Fibroblast of skin of scalp (primary cell): Measurements from ENCODE around the gene UBE2O.

Experiments
- DNase-seq: peaks from one replicate; pipeline ENCODE4 v3.0.0-alpha.2; 2013

The UBE2O gene

DNA sequence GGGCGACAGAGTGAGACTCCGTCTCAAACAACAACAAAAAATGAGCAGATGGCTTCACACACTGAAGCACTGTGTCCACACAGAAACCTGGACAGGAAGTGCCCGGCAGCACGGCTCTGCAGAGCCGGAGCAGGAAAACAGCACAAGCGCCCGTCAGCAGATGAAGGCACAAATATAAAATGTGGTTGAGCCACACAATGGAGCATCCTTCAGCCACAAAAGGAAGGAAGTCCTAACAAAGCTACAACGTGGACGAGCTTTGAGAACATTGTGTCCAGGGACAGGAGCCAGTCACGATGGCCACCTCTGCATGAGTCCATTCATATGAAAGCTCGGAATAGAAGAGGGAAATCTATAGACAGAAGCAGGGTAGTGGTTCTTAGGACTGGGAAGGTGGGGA, 32.6 kb upstream of the UBE2O start:
- no peak for DNase-seq

DNA sequence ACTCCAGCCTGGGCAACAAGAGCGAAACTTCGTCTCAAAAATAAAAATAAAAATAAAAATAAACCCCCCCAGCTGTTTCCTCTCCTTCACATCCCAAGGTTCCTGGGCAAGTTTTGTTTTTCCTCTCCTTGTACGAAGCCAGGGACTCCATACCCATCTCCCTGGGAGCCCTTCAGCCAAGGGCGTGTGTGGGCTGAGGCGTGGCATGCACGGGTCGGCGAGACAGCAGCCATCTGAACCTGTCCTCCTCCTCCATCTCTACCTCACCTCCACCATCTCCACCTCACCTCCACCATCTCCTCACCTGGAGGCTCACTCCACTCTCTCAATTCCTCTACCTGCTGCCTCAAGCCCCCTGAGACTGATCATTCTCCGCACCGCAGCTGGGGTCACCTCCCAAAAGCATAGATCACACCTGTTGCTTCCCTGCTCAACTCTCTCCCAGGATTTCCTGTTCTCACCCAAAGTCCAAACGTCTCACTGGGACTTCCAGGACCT, 31.3 kb upstream of the UBE2O start:
- no peak for DNase-seq

DNA sequence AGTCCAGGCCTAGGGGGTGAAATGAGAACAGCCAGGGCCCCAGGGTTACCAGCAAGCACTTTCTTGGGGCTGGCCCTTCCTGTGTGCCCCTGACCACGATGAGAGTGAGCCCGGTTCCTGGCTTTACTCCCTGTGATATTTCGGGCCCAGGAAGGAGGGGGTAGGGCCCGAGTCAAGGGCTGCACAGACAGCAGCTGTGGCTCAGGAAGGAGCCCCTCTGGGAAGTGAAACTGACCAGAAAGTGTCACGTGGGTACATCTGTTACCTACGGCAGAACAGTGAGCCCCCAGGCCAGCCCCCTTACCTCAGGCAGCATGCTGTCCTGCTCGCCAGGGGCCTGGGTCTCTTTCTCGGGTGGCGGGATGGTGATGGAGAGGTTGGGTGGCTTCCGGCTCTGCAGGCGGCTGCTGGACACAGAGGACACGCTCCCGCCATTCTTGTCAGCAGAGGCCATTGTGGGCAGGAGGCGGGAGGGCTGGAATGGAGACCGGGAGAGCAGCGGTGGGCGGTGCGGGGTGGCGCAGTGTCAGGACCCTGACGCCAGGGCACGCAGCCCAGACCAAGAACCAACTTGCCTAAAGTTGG, 28.2 kb upstream of the UBE2O start:
- no peak for DNase-seq

DNA sequence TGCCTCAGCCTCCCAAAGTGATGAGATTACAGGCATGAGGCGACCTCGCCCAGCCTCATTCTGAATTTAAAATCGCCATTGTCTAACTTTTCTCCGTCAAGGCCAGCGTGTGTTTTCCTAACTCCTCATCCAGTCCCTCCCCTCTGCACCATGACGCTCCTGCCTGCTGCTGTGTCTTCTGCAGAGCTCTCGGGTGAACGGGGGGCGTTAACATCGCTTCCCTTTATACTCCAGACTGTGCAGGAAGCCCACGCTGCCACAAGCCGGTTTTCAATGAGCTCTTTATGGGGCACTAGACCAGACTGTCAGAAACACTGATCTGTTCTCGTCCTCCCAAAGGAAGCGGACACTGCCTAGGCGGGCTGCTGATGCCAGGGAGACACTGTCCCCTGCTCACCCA, 27.7 kb upstream of the UBE2O start:
- DNase-seq: peak; percentile 22

DNA sequence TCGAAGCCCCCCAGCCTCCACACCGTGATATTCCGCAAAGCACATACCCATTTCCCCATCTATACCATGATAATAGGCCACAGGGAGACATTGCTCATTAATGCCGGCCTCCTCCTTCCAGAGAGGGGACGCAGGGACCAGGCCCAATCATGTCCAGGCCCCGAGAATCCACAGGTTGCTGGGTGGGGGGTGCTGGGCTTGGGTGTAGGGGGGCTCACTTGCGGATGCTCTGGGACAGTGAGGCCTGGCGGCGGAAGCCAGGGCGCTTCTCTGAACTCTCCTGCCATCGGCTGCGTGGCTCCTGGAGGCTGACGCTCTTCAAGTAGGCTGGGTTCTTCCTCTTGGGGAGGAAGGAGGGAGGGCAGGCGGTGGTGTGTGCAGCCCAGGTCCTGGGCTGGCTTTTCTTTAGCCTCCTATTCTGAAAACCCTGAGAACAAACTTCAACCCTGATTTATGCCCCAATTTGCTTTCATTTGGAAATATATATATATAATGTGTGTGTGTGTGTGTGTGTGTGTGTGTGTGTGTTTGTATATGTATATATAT, 26.6 kb upstream of the UBE2O start:
- DNase-seq: no peak

DNA sequence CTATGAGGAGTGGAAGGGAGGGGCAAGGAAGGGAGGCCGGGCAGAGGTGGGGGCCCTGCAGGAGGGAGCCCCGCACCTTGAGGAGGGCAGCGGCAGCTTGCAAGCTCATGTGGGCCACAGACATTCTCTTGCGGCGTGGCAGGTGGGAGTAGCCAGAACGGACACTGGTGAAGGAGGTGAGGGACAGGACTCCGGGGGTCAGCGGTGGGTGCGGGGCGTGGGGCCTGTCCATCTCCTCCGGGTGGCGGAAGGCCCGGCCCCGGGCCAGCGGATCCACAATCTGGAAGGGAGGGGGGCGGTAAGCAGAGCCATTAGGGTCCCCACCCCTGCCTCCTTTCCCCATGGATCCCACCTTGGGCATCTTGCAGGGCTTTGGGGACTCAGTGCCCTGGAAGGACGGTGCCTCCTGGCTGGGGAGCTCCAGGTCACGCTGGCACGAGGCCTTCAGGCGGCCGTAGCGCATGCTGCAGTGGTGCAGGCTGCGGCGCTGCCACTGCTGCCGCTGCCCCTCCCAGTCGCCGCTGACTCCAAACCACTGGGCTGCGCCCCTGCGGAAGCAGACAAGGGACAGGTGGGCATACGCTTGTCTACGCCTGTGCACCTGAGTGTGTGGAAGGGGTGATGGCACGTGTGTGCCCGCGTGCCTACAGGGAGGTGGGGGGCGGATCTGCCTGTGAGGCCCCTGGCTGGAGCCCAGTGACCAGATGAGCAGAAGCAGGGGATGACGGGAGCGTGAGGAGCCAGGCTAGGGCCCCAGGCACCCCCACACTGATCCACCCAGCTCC, 26.0 kb upstream of the UBE2O start:
- DNase-seq: no peak

DNA sequence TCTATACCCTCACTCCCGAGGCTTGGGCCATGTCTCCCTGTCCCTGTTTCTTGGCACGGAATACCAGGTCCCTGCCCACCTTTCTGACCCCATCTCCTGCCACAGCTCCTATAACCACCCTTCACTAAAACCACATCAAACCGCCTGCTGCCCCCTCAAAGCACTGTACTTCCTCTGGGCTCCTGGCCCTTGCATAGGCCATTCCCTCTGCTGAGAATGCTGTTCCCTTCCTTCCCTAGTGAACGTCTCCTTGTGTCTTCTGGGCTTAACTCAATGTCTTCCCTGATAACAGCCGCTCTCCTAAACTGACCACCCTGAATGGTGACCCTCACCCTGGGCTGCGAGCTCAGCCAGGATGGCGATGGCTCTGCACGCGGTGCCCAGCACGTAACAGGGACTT, 25.1 kb upstream of the UBE2O start:
- DNase-seq: no peak

DNA sequence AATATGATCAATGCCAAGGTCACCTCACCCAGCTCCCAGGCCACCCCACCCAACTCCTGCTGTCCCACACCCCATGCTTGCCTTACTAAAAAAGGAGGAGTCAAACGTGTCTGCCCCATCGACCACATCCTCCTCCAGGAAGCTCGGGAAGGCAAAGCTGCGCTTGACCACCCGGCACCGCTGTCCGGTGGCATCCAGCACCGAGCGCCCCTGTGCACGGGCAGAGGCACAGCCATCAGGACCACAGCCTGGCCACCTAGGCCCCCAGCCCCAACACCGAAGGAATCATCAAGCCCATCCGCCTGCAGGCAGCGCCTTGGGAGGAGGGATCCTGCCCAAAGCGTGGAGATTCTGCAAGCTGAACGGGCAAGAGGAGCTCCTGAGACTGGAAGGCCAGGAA, 24.6 kb upstream of the UBE2O start:
- no peak for DNase-seq

DNA sequence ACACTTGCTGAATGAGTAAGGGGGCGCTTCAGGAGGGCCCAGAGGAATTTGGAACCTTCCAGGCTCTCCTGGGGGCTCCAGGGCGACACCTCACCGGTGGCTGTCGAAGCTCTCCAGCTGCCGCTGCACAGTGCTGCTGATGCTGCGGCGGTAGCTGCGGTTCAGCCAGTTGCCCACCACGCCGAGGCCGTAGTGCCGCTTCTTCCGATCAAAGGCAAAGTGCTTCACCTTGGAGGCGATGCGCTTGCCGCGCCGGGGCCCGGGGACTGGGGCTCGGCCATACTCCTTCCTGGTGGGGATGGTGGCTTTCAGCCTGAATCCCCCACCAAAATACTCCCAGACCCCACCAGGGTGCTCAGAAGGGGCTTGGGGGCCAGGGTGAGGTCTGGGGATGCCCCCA, 23.8 kb upstream of the UBE2O start:
- DNase-seq: no peak

DNA sequence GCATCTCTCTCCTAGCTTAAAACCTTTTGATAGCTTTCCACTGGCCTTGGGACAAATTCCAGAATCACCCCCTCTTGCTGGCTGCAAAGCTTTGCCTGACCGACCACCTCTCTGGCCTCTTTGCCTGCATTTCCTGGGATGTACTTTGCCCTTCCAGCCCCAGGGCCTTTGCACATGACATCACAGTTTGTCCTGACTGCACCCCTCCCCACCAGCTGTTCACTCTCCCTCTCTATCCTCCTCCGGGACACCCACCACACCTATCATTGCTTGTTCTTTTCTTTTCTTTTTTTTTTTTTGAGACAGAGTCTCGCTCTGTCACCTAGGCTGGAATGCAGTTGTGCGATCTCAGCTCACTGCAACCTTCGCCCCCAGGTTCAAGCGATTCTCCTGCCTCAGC, 22.4 kb upstream of the UBE2O start:
- no peak for DNase-seq

DNA sequence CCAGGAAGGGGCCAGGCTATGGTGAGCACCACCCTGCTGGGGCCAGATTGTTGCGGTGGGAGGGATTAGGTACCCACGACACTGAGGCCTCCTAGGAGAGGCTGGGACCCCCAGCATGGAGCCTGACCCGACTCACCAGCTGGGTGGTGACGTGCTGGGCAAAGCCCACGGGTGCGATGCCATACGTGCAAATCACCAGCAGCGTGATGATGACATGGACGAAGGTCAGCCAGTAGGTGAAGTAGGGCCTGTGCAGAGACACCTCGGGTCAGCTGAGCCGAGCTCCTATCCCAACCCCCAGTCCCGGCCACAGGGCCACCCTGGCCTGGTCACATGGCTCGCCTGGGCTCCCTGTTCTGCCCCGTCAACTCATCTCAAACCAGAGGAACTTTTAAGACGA, 21.9 kb upstream of the UBE2O start:
- no peak for DNase-seq

DNA sequence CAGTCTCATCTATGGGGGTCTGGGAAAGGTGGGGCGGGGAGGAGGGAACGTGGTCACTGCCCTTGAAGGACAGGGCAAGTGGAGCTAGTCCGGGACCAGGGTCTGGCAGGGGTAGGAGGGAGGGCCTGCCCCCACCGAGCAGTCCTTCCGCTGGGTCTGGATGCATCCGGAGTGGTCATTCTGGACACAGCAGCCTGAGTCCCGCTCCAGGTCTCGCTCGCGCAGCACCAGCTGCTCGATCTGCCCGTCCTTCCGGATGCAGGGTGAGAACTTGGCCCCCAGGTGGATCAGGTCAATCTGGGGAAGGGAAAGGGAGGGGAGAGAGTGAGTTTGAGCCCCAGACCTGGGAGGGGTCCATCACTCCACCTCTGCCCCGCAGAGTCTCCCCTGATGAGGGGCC, 21.3 kb upstream of the UBE2O start:
- DNase-seq: no peak

DNA sequence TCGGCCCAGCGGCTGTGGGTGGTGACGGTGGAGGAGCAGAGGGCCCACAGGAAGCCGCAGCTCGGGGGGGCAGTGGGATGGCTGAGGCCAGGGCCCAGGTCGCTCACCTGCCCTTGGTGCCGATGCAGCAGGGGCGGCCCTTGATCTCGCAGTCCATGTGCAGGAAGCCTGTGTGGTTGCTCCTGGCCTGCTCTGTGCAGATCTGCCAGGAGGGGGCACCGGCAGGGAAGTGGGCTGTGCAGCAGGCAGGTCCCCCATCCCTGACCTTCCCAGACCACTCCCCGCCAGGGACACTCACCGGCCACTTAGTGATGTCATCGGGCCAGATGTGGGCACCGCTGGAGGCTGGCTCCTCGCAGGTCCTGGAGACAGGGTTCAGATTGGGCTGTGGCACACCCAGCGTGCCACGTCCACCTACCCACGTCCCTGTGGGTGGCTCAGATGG, 20.6 kb upstream of the UBE2O start:
- DNase-seq: no peak

DNA sequence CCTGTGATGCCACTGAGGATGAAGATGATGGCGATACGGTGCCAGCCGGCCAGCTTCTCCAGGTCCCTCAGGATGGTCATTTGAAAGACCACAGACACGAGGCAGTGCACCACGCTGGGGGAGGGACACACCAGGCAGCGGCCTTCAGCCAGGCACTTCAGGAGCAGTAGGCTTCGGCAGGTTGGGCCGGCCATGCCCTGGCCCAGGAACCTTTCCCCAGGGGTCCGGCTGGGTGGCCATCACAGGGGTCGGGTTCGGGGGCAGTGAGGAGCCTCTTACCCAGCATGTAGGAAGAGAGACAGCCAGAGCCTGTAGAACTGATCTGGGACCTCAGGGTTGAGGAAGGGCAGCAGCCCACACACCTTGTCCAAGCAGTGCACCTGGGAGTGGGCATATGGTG, 19.8 kb upstream of the UBE2O start:
- DNase-seq: no peak

DNA sequence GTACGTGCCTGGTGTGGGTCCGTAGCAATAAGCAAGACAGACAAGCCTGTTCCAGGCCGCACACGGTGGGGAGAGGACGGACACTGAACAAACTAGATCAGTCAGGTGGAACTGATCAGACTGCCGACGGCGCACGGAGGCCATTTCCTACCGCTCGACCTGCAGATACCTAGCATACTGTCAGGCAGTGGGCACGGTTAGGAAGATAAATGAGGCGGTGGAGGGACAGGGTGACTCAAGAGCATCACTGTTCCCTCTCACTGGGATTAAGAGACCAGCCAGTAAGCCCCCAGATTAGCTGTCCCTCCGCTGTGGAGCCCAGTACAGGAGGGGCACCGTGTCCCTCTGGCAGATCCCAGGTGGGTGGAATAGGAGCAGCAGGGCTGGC, 19.3 kb upstream of the UBE2O start:
- no peak for DNase-seq

DNA sequence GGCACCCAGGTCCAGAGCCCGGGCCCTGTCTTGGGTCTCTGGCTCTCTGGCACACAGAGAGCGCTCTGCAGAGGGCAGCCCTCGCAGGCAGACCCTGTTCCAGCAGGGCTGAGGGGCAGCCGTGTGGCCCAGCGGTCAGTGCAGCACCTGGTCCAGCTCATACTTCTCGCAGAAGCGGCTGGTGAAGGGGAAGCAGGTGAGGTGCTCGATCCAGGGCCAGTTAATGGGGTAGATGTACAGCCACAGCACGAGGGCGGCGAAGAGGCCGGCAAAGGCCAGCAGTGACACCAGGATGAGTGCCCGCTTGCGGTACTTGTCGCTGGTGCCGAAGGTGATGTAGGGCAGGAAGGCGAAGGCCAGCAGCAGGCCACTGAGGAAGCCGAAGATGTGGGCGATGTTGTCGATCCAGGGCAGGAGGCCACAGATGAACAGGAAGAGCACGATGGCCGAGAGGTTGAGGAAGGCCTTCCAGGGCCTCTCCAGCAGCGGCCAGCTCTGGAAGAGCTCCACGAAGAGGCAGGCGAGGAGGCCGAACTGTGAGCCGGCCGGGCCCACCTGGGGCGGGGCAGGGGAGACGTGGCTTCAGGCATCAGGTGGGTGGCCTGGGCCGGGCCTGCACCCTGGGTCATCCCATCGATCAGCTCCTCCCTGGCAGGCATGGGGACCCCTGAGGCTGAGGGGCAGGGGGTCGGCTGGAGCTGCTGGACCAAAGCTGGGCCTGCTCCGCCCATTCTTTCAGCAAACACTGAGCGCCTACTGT, 18.7 kb upstream of the UBE2O start:
- DNase-seq: no peak

DNA sequence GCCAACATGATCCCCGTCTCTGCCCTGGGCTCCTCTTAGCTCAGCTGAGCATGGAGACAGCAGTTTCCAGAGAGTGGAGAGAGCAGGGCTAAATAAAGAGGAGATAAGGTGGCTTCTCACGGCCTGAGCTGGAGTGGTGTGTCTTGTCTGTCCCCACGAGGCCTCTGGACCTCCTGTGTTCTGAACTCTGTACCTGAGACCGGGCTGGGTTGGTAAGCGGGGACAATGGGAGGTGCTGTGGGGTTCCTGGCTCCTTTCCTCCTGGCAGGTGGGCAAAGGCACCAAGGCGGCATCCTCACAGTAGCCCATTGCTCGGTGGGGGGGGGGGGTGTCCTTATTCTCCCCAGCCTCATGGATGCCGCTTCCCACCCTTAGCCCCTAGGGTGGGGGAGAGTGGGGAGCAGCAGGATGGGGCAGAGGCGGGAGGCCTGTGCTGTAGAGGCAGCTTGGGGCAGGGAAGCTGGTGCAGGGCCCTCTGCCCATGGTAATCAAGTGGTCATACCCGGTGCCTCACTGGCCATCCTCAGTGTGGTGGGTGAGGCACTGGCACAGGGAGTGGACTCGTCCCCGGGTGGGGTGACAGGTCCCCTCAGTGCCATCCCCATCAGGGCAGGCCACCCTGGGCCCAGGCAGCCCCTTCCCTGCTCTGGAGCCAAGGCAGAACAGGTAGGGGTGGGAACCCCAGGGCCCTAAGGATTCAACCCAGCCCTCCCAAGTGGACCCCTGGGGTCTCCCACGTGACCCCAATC, 17.2 kb upstream of the UBE2O start:
- no peak for DNase-seq

DNA sequence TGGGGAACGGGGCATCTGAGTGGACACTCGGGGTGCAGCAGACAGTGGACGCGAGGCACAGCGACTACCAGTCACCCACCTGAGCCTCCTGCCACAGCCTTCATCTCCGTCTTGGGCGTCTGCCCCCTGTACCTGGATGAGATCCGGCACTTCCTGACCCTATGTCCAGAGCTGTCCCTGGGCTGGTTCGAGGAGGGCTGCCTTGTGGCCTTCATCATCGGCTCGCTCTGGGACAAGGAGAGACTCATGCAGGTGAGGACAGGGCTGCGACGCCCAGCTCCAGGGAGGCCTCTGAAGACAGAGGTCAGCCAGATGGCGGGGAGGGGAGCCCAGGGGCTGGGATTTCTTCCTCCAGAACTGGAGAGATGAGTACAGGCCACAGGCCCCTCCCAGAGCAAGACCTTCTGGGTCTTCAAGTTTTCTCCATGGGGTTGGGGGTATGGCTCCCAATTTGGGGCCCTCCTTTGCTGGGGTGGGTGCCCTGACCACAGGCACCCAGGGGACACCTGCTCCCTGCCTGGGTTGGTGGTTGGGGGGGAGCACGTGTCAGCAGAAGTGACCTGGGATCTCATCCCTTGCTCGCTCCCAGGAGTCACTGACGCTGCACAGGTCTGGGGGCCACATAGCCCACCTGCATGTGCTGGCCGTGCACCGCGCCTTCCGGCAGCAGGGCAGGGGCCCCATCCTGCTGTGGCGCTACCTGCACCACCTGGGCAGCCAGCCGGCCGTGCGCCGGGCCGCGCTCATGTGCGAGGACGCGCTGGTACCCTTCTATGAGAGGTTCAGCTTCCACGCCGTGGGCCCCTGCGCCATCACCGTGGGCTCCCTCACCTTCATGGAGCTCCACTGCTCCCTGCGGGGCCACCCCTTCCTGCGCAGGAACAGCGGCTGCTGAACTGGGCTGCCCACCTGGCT, 16.4 kb upstream of the UBE2O start:
- DNase-seq: no peak

DNA sequence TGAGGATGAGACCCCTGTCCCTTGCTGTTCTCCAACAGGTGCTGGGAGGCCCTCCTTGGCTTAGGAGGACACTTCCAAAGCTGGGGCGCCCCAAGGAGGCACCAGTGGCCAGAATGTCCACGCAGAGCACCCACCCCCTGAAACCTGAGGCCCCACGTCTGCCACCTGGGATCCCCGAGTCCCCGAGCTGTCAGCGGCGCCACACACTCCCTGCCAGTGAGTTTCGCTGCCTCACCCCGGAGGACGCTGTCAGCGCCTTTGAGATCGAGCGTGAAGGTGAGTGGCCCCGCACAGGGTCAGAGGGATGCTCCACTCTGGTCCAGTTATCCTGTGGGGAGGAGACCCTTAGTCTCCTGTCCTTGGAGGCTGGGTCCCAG, 15.7 kb upstream of the UBE2O start:
- no peak for DNase-seq

DNA sequence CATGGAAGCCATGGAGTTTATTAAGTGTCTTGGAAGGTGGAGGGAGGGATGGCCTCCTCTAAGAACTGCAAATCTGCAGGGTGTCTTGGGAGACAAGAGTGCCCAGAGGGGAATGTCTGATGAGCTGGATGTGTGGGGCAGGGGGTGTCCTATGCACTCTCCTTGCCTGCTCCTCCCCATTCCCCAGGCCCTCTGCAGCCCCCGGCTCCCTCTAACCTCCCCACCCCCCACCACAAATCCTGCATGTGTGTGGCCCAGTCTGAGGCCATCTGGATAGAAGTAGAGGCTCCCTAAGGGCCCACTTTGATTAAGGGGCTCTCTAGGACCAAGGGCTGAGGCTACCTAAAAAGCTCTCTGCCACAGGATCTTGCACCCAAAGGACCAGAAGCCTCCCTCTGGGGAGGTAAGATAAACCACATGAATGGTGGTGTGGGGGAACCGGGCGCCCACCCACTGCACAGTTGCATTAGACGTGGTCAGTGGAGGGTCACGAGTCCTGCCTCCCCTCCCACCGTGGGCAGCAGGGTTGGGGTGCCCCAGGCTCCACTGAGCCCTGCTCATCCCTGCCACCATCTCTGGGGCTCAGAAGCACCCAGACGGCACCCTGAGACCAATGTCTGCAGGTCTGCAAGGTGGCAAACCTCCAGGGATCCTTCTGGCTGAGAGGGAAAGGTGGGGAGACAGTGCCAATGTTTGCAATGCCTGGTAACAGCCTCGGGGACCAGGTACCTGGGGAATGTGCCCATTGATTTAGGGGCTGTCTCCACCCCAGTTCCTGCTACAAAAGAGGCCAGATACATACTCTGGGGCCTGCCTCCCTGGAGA, 15.1 kb upstream of the UBE2O start:
- DNase-seq: no peak

DNA sequence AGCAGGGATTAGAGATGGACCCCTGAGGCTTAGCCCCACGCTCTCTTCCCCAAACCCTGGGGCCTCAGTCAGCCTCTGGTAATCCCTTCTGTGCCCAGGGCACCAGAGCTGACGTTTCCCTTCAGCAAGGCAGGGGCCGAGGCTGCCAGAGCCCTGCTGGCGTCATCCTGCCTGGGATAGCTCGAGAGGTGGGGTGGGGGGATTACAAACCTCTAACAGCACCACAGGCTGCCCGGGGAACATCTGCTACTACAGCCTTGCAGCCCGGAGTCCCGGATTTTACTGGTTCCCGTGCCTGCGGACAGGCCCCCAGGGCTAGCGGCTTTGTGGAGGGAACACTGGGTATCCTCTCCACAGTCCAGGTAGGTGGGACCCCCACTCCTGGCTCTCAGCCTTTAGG, 14.4 kb upstream of the UBE2O start, which contains the start of gene AANAT:
AANAT (plus strand) TSS at position 238 of the 400 bp plus-strand sequence. CDS start 1,144 bp downstream, outside the sequence.
- DNase-seq: no peak
